BLaER1 treated with 17β-estradiol and CSF1 and Interleukin-3, amounts not matched to agents 10 nM and 100 nM (cell line): ENCODE data around the gene SERPIND1.

Experiments
- H3K27ac ChIP-seq, 11 experiments: shearing (Covaris generic); formaldehyde crosslinking; 2 replicates each; pipeline ENCODE4 v1.8.1; 2022
- H3K27me3 ChIP-seq, 11 experiments: shearing (Covaris generic); formaldehyde crosslinking; 2 replicates each; pipeline ENCODE4 v1.8.1; 2022
- H3K36me3 ChIP-seq, 11 experiments: shearing (Covaris generic); formaldehyde crosslinking; 2 replicates each; pipeline ENCODE4 v1.8.1; 2022
- H3K4me1 ChIP-seq, 10 experiments: shearing (Covaris generic); formaldehyde crosslinking; 2 replicates each; pipeline ENCODE4 v1.8.1; 2022
- H3K4me2 ChIP-seq, 11 experiments: shearing (Covaris generic); formaldehyde crosslinking; 2 replicates each; pipeline ENCODE4 v1.8.1; 2022
- H3K4me3 ChIP-seq, 10 experiments: shearing (Covaris generic); formaldehyde crosslinking; 2 replicates each; pipeline ENCODE4 v1.8.1; 2022
- H3K9ac ChIP-seq, 11 experiments: shearing (Covaris generic); formaldehyde crosslinking; 2 replicates each; pipeline ENCODE4 v1.8.1; 2022
- H3K9me3 ChIP-seq, 11 experiments: shearing (Covaris generic); formaldehyde crosslinking; replicated peaks in 1 of 11; 2 replicates each; pipeline ENCODE4 v1.8.1; 2022
- H4K20me1 ChIP-seq, 11 experiments: shearing (Covaris generic); formaldehyde crosslinking; 2 replicates each; pipeline ENCODE4 v1.8.1; 2022
- Cebpa-rat ChIP-seq, 11 experiments: shearing (Covaris generic); IDR thresholded peaks; 2 replicates each; pipeline ENCODE4 v1.8.1; 2022

The SERPIND1 gene

DNA sequence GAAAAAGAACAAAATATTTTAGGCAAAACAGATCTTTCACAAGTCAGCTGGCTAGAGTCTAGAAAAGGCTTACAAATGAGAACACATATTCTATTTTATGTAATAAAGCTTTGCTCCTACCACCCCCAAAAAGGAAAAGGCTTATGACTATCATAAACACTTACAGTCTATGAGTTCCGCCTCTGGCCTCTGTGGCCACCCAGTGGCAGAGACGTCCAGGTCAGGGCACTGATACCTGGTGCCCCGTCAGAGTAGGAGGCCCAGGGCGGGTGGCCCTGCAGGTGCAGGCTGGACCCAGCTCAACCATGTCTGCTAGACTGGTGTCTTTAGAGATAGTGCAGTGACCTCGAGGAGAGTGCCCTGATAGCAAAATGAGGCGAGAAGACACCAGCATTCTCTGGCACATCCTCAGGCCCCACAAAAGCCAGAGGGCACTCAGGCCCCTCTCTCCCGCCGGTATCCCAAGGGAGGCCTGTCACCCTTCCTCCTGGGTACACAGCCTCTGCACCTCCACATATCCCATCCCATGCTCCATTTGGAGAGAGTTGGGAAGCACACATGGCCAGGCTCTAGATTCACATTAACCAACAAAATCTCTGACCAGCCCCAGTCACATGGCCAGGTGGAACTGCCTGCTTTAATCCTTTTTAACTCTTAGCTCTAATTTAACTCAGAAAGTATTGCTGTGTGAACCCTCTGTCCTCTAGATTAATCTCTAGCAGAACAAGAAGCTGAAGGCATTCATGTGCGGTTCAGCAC is 27.3 kb upstream of the SERPIND1 start:
- Histone ChIP-seq H3K9ac (no peak overlapping the region), H3K4me1 (peaks cover 31 to 38% (median 35%) of the 10 kb centered on the region in 10 experiments), H3K4me2 (no peak overlapping the region), H3K9me3 (no peaks in the 10 kb centered on the region), H3K27me3 (no peaks in the 10 kb centered on the region), H3K4me3 (no peak overlapping the region), H3K36me3 (peaks cover 57 to 97% (median 82%) of the 10 kb centered on the region in 11 experiments), H4K20me1 (peaks cover 9 to 74% (median 37%) of the 10 kb centered on the region in 11 experiments; a peak in 16 of 22 replicates), H3K27ac (no peak overlapping the region)
- TF ChIP-seq Cebpa-rat (IDR thresholded peaks at IDR 0.05) = no peak

DNA sequence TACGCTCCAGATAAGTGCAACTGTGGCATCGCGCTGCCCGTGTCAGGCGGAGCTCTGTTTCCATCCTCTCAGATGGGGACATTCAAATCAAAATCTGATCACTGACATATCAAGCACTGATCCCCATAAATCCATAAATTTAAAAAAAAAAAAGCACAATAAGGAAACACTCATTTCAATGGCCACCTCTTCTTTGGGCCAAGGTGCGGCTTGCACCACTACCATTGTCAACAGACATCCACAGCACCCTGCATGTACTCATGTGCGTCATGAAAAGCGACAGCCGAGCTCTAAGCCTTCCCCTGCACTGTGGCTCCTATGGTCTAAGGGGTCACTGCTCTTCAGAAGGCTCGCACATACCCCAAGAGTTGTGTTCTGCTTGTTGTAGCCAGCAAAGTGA is 26.7 kb upstream of the SERPIND1 start:
- Histone ChIP-seq H3K4me3 (no peak overlapping the region), H3K27ac (no peak overlapping the region), H3K9ac (no peak overlapping the region), H3K9me3 (no peaks in the 10 kb centered on the region), H3K27me3 (no peaks in the 10 kb centered on the region), H3K4me1 (peaks cover 36 to 44% (median 41%) of the 10 kb centered on the region in 10 experiments), H4K20me1 (peaks cover 9 to 74% (median 35%) of the 10 kb centered on the region in 11 experiments; a peak in 16 of 22 replicates), H3K4me2 (no peak overlapping the region), H3K36me3 (peaks cover 59 to 97% (median 84%) of the 10 kb centered on the region in 11 experiments)
- TF ChIP-seq Cebpa-rat (IDR thresholded peaks at IDR 0.05) = no peak

DNA sequence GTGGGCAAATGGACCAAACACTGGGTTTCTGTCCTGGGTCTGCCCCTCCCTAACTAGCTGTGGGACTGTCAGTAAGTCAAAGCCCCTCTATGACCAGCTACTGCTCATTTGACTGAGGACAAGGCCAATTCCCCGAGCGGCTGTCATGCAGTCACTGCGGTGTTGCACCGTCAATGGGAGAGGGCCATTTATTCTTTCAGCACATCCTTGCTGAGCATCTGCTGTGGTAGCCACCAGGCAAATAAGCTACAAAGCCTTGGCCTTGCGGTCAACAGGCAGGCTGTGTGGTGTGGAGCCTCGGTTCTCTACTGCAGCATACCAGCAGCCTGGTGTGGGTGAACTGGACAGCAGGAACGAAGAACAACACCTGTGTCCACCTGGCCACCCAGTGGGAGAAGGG is 25.8 kb upstream of the SERPIND1 start:
- TF ChIP-seq Cebpa-rat (IDR thresholded peaks at IDR 0.05) = no peak
- Histone ChIP-seq H3K9me3 (no peaks in the 10 kb centered on the region), H3K4me3 (no peak overlapping the region), H3K27me3 (no peaks in the 10 kb centered on the region), H3K9ac (0 out of 22 replicates have a peak overlapping the region, but pooled peaks of 1 of the 11 experiments have one; percentile 48), H3K36me3 (peaks cover 63 to 97% (median 83%) of the 10 kb centered on the region in 11 experiments), H4K20me1 (peaks cover 8 to 69% (median 32%) of the 10 kb centered on the region in 11 experiments; a peak in 15 of 22 replicates), H3K4me2 (peak overlapping the region in 7 of 11 experiments; percentile 50 to 91 (median 73); a peak in 11 of 22 replicates), H3K4me1 (peaks cover 36 to 47% (median 42%) of the 10 kb centered on the region in 10 experiments), H3K27ac (peak overlapping the region in 1 of 11 experiments; percentile 39; a peak in 2 of 22 replicates)

DNA sequence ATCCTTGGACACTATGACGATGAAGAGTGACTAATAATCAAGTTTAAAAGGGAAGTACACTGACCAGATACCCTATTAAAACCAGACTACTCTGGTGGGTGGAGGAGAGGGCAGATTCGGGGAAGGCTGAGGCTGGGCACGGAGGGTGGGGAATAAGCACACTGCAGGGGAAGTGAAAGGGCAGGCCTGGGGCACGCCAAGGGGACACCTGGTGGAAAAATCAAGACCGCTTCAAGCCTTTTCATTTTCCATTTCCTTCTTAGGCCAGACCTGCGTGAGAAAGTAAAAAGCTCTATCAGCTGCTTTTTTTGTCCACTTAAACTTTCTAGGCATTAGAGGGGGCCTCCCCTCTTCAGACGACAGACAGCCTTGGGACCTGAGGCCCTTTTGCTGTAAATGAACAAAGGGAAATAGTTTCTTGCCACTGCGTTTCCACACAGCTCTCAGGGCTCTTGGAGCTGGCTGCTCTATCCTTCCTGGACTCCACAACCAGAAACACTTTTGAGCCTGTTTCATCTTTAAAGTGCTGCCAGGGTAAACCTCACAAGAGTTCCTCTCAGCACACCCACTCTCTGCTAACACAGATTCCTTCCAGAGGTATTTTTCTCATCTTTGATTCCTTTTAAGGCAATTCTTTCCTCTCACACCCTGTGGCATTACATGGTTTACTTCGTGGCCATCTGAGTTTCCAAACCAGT is 25.0 kb upstream of the SERPIND1 start:
- no peak for TF ChIP-seq Cebpa-rat (IDR thresholded peaks at IDR 0.05)
- H3K9ac ChIP-seq = peak overlapping the region in 7 of 11 experiments; percentile 6 to 48 (median 30); a peak in 10 of 22 replicates
- H3K4me3 ChIP-seq = no peak overlapping the region
- H3K4me2 ChIP-seq = peak overlapping the region; percentile 50 to 91 (median 73)
- H3K36me3 ChIP-seq = peaks cover 66 to 92% (median 75%) of the 10 kb centered on the region in 11 experiments
- no peaks in the 10 kb centered on the region for H3K9me3 ChIP-seq
- peaks cover 8 to 69% (median 32%) of the 10 kb centered on the region in 11 experiments; a peak in 15 of 22 replicates for H4K20me1 ChIP-seq
- H3K27me3 ChIP-seq = no peaks in the 10 kb centered on the region
- peaks cover 36 to 47% (median 42%) of the 10 kb centered on the region in 10 experiments for H3K4me1 ChIP-seq
- peak overlapping the region in 10 of 11 experiments; percentile 8 to 52 (median 36); a peak in 15 of 22 replicates for H3K27ac ChIP-seq

DNA sequence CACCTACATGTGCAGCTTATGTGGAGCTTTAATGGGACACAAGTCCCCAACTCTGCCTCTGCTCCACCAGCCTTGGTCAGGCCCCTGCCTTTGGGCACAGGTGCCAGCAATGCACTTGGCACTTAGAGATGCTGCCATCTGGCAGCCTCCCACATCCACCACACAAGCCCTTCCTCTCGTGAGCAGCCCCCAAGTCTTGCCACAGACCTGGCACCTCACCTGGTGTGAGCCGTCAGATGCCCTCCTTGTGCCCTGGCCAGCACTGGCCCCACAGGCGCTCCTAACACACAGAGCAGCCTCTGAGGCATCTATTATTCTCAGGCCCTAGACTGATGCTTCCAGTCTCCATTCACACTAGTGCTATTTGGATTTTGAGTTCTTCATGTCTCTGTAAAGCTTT is 24.5 kb upstream of the SERPIND1 start:
- H3K4me1 ChIP-seq = peaks cover 36 to 47% (median 42%) of the 10 kb centered on the region in 10 experiments
- H3K36me3 ChIP-seq = peaks cover 64 to 86% (median 75%) of the 10 kb centered on the region in 11 experiments
- peak overlapping the region; percentile 50 to 91 (median 73) for H3K4me2 ChIP-seq
- H3K27ac ChIP-seq = peak overlapping the region in 9 of 11 experiments; percentile 8 to 52 (median 39); a peak in 8 of 22 replicates
- TF ChIP-seq Cebpa-rat (IDR thresholded peaks at IDR 0.05) = no peak
- no peaks in the 10 kb centered on the region for H3K9me3 ChIP-seq
- no peak overlapping the region for H3K4me3 ChIP-seq
- no peaks in the 10 kb centered on the region for H3K27me3 ChIP-seq
- peaks cover 8 to 68% (median 32%) of the 10 kb centered on the region in 11 experiments; a peak in 15 of 22 replicates for H4K20me1 ChIP-seq
- peak overlapping the region in 7 of 11 experiments; percentile 6 to 48 (median 30); a peak in 9 of 22 replicates for H3K9ac ChIP-seq

DNA sequence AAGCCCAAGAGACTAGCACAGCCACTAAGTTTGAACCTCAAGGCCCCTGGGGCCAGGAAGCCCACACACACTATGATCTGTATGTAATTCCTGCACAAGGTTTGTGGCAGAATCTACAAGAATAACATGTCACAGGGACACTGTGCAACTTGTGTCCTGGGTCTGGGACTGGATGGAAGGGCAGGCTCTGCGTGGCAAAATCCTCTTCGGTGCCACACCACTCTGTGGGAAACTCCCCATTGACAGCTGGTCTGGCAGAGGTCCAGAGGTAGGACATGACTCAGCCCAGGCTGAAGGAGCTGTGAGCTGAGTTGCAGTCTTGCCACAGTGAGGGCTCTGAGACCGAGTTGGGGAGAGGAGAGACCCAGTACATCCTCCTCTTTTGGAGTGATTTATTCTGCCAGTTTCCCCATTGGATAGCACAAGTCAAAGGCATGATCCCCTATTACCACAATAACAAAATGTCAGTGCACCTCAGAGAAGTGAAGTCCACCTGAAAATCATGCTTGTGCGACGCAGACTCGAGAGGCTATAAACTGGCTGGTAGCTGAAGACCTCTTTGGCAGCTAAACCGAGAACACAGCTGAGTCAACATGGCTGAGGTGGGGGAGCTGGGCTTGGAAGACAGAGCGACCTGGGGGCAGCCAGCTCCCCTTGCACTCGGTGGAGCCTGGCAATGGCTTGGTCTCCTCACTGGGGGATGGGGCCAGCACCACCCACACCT is 23.3 kb upstream of the SERPIND1 start:
- H3K27me3 ChIP-seq = no peaks in the 10 kb centered on the region
- no peak overlapping the region for H3K4me3 ChIP-seq
- H3K36me3 ChIP-seq = peaks cover 54 to 85% (median 71%) of the 10 kb centered on the region in 11 experiments
- TF ChIP-seq Cebpa-rat (IDR thresholded peaks at IDR 0.05) = no peak
- peak overlapping the region; percentile 50 to 91 (median 73) for H3K4me2 ChIP-seq
- H3K9me3 ChIP-seq = no peaks in the 10 kb centered on the region
- peak overlapping the region in 3 of 11 experiments; percentile 10 to 32 (median 21); a peak in 3 of 22 replicates for H3K9ac ChIP-seq
- peak overlapping the region in 5 of 11 experiments; percentile 32 to 49 (median 34); a peak in 6 of 22 replicates for H3K27ac ChIP-seq
- peaks cover 8 to 62% (median 32%) of the 10 kb centered on the region in 11 experiments; a peak in 15 of 22 replicates for H4K20me1 ChIP-seq
- peaks cover 36 to 47% (median 42%) of the 10 kb centered on the region in 10 experiments for H3K4me1 ChIP-seq

DNA sequence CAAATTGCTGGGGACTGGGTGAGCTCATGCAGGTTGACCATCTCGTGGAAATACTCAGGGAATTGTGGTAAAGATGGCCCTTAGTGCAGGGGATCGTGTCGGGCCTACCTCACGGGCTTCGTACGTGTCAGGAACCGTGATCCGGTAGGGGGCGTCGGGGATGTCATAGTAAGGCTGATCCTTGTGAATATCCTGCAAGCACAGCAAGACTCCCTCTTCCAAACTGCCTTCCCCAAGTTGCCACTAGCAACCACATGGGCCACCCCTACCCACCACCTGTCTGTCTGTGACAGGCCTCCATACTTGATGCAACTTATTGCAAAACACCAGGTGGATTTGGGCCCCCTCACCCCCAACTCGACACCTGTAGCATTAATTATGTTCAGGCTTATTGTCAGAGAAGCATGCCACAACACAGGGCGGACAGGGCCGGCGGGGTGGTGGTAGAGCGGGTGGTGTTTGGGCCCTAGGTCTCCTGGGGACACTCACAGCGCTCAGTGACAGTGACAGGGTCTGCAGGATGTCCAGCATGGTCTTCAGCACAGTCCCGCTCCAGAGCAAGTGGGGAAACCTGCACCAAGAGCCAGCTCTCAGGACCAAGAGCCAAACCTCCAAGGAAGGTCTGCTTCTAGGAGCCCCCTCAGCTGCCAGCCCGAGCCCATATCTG is 22.6 kb upstream of the SERPIND1 start:
- Histone ChIP-seq H3K9ac (peak overlapping the region in 3 of 11 experiments; percentile 21 to 32 (median 21); a peak in 4 of 22 replicates), H3K9me3 (no peaks in the 10 kb centered on the region), H3K27ac (peak overlapping the region in 5 of 11 experiments; percentile 24 to 34 (median 32); a peak in 6 of 22 replicates), H3K27me3 (no peaks in the 10 kb centered on the region), H3K4me1 (peaks cover 36 to 47% (median 42%) of the 10 kb centered on the region in 10 experiments), H4K20me1 (peaks cover 8 to 61% (median 32%) of the 10 kb centered on the region in 11 experiments; a peak in 15 of 22 replicates), H3K4me3 (no peak overlapping the region), H3K36me3 (peaks cover 58 to 88% (median 73%) of the 10 kb centered on the region in 11 experiments), H3K4me2 (peak overlapping the region; percentile 50 to 91 (median 73))
- TF ChIP-seq Cebpa-rat (IDR thresholded peaks at IDR 0.05) = no peak
